T-cell (primary cell): Measurements from ENCODE around the gene PI4KB. TPM values are rescaled to one million over a fixed set of nuclear protein-coding genes. Genes with fewer than 3 reads are reported as not detected.

Source experiments
- ATAC-seq, 4 experiments: fragments of 200-7000 bp in 3 of 4; fragments of 150-1000 bp in 1 of 4; cut with Tn5 transposase; replicated peaks in 1 of 4; 1 replicate in 3 of 4; 2 replicates in 1 of 4; pipeline ENCODE4 v1.10.0; 2021; ENCODE audit warnings: moderate library complexity in 3 of 4, mild to moderate bottlenecking in 2 of 4, moderate number of reproducible peaks in 1 of 4
- CTCF ChIA-PET, 2 donors: fragments of 300-600 bp; sonication (Branson Sonifier 250); formaldehyde crosslinking; loops; one replicate each; lab custom pipeline; 2022; ENCODE audit warnings: antibody characterized with exemption in 2 of 2; lab: Charles Lee
- POLR2A ChIA-PET, 2 donors: fragments of 300-600 bp; sonication (Branson Sonifier 250); formaldehyde crosslinking; loops; one replicate each; lab custom pipeline; 2022; ENCODE audit warnings: antibody characterized with exemption in 2 of 2; lab: Charles Lee
- DNase-seq, 35 experiments: peaks; one replicate each; pipeline versions ENCODE4 v3.0.0 to v3.0.0-alpha.2; 2013 to 2023
- H3K27ac ChIP-seq: one replicate; pipeline ENCODE4 v1.5.1; 2013; ENCODE audit warnings: low read length
- H3K27me3 ChIP-seq, 2 experiments: replicated peaks in 1 of 2; 1 replicate in 1 of 2; 2 replicates in 1 of 2; pipeline versions ENCODE4 v1.6.1 to v1.7.0; 2013; ENCODE audit warnings: low read length in 1 of 2, mixed read lengths in 1 of 2; ENCODE audit not compliant: control insufficient read depth in 2 of 2, insufficient read depth in 2 of 2; ENCODE audit errors: extremely low read depth in 1 of 2
- H3K36me3 ChIP-seq, 2 donors: 1 replicate in 1 of 2; 2 replicates in 1 of 2; pipeline versions ENCODE4 v1.6.1 to v1.7.0; 2013; ENCODE audit warnings: low read length in 1 of 2; ENCODE audit not compliant: control insufficient read depth in 2 of 2, insufficient read depth in 1 of 2; ENCODE audit errors: extremely low read depth in 1 of 2
- H3K4me1 ChIP-seq, 2 experiments: 1 replicate in 1 of 2; 2 replicates in 1 of 2; pipeline versions ENCODE4 v1.6.1 to v1.7.0; 2013; ENCODE audit warnings: low read length in 2 of 2, mixed read lengths in 1 of 2; ENCODE audit not compliant: insufficient read depth in 2 of 2, control insufficient read depth in 1 of 2; ENCODE audit errors: extremely low read depth in 1 of 2
- H3K4me3 ChIP-seq, 2 donors: 1 replicate in 1 of 2; 2 replicates in 1 of 2; pipeline versions ENCODE4 v1.5.1 to v1.7.0; 2013; ENCODE audit warnings: mild to moderate bottlenecking in 2 of 2, low read length in 1 of 2, moderate library complexity in 1 of 2; ENCODE audit not compliant: control insufficient read depth in 1 of 2; ENCODE audit errors: extremely low read depth in 1 of 2
- H3K9me3 ChIP-seq: 2 replicates; pipeline ENCODE4 v1.7.0; 2013
- H3K27ac Mint-ChIP-seq, 2 donors: one replicate each; pipeline ENCODE4 v1.8.0; 2020 to 2021; ENCODE audit warnings: mild to moderate bottlenecking in 2 of 2, mixed read lengths in 2 of 2
- H3K27me3 Mint-ChIP-seq, 2 donors: one replicate each; pipeline ENCODE4 v1.8.0; 2021 to 2022; ENCODE audit warnings: mixed read lengths in 2 of 2
- H3K36me3 Mint-ChIP-seq: one replicate; pipeline ENCODE4 v1.8.0; 2021; ENCODE audit warnings: mixed read lengths
- H3K4me1 Mint-ChIP-seq, 3 donors: one replicate each; pipeline ENCODE4 v1.8.0; 2020 to 2022; ENCODE audit warnings: mixed read lengths in 3 of 3, mild to moderate bottlenecking in 1 of 3
- H3K4me3 Mint-ChIP-seq, 3 donors: one replicate each; pipeline ENCODE4 v1.8.0; 2020 to 2022; ENCODE audit warnings: mild to moderate bottlenecking in 3 of 3, mixed read lengths in 3 of 3, moderate library complexity in 3 of 3
- H3K9me3 Mint-ChIP-seq, 3 donors: one replicate each; pipeline ENCODE4 v1.8.0; 2020 to 2022; ENCODE audit warnings: mixed read lengths in 3 of 3
- WGBS: methylation state at CpG from one replicate; pipeline ENCODE4 v1.1.5; 2013; ENCODE audit warnings: missing lambda C conversion rate; ENCODE audit not compliant: insufficient coverage; 5-methylcytosine and 5-hydroxymethylcytosine counted together
- total RNA-seq, 35 experiments: library from RNA in 6 of 35; stranded (reverse) in 6 of 35; fragments of 120-200 nt in 1 of 35; gene quantifications; one replicate each; pipeline versions ENCODE4 v1.2.1 to v1.2.4 and lab custom pipeline; 2013 to 2026

Gene PI4KB
- total RNA-seq, 5 donors from 2014 or later (not counting 1 experiment from before 2014, with no cell fraction given), result 64.9 to 96.9 (median 75.4) TPM

- H3K27me3 Mint-ChIP-seq, result no peaks in the 10 kb centered on the region
- H3K27me3 ChIP-seq, result no peaks in the 10 kb centered on the region
- WGBS, result 81% methylated on average over 10 of the region's 16 CpGs
- CTCF ChIA-PET, result interaction anchor here (0.6 to 1.9 kb wide), 19 partner anchors 9 to 736 kb away, joined by 3 to 19 read pairs (median 4); partner anchors contain the start of genes TNFAIP8L2 (in 1 of the 2), VPS72 (in 1 of the 2) and ZNF687 (in 1 of the 2)
- H3K9me3 Mint-ChIP-seq, result no peaks in the 10 kb centered on the region
- H3K4me1 Mint-ChIP-seq, result peaks cover 17 to 23% (median 21%) of the 10 kb centered on the region in 3 donors
- no peaks in the 10 kb centered on the region for H3K9me3 ChIP-seq
- no peak overlapping the region for H3K4me3 ChIP-seq
- peaks cover 6 to 23% of the 10 kb centered on the region in 2 experiments for H3K4me1 ChIP-seq
- no peak overlapping the region for H3K27ac ChIP-seq
- peaks cover 17% of the 10 kb centered on the region for H3K36me3 Mint-ChIP-seq
- POLR2A ChIA-PET, result interaction anchor here (0.6 to 1.0 kb wide), 7 partner anchors 16 to 1018 kb away, joined by 3 to 5 read pairs (median 3); no protein-coding TSS in a partner anchor
- H3K27ac Mint-ChIP-seq, result no peak overlapping the region
- H3K36me3 ChIP-seq, result peaks cover 4 to 24% of the 10 kb centered on the region in 2 donors
- peak; percentile 44 to 64 (median 54) for ATAC-seq
- H3K4me3 Mint-ChIP-seq, result no peak overlapping the region
- DNase-seq, result peak; percentile 7 to 83 (median 59)
These were observed 75.4 kb downstream of the PI4KB start for GRCh38 chr1:151251656-151252470.

GRCh38 chr1:151246786-151247185 is 80.4 kb downstream of the PI4KB start:
- ChIA-PET CTCF (interaction anchor here in 1 of 2 donors (0.5 kb wide), 1 partner anchor 147 kb away, joined by 3 read pairs; no protein-coding TSS in a partner anchor), POLR2A (interaction anchor here in 1 of 2 donors (0.6 kb wide), 2 partner anchors 20 to 54 kb away, joined by 3 read pairs; no protein-coding TSS in a partner anchor)
- Mint-ChIP-seq H3K27me3 (no peaks in the 10 kb centered on the region), H3K27ac (no peak overlapping the region), H3K36me3 (peaks cover 55% of the 10 kb centered on the region), H3K4me1 (peaks cover 0 to 2% (median 2%) of the 10 kb centered on the region in 3 donors), H3K4me3 (no peak overlapping the region), H3K9me3 (no peaks in the 10 kb centered on the region)
- H3K4me3 ChIP-seq, result no peak overlapping the region
- H3K9me3 ChIP-seq, result no peaks in the 10 kb centered on the region
- 80% methylated on average over 1 of the region's 2 CpGs for WGBS
- peaks cover 9 to 68% of the 10 kb centered on the region in 2 donors for H3K36me3 ChIP-seq
- H3K4me1 ChIP-seq, result no peaks in the 10 kb centered on the region
- ATAC-seq (no peak), DNase-seq (no peak)
- no peaks in the 10 kb centered on the region for H3K27me3 ChIP-seq
- no peak overlapping the region for H3K27ac ChIP-seq

GRCh38 chr1:151243683-151244216 is 83.5 kb downstream of the PI4KB start:
- 100% methylated on average over 1 of the region's 5 CpGs for WGBS
- H3K4me3 Mint-ChIP-seq, result no peak overlapping the region
- H3K9me3 ChIP-seq, result no peaks in the 10 kb centered on the region
- H3K4me3 ChIP-seq, result no peak overlapping the region
- H3K36me3 ChIP-seq, result peaks cover 12 to 87% of the 10 kb centered on the region in 2 donors
- ATAC-seq (no peak), DNase-seq (no peak)
- POLR2A ChIA-PET, result no interaction called here
- H3K4me1 Mint-ChIP-seq, result no peaks in the 10 kb centered on the region
- no peak overlapping the region for H3K27ac ChIP-seq
- no peaks in the 10 kb centered on the region for H3K27me3 ChIP-seq
- CTCF ChIA-PET, result no interaction called here
- H3K27me3 Mint-ChIP-seq, result no peaks in the 10 kb centered on the region
- peaks cover 58% of the 10 kb centered on the region for H3K36me3 Mint-ChIP-seq
- no peak overlapping the region for H3K27ac Mint-ChIP-seq
- no peaks in the 10 kb centered on the region for H3K9me3 Mint-ChIP-seq
- H3K4me1 ChIP-seq, result no peaks in the 10 kb centered on the region

GRCh38 chr1:151242442-151242841 is 84.8 kb downstream of the PI4KB start:
- Histone ChIP-seq H3K4me1 (no peaks in the 10 kb centered on the region), H3K27me3 (no peaks in the 10 kb centered on the region), H3K36me3 (peaks cover 9 to 87% of the 10 kb centered on the region in 2 donors), H3K4me3 (no peak overlapping the region), H3K27ac (no peak overlapping the region), H3K9me3 (no peaks in the 10 kb centered on the region)
- H3K9me3 Mint-ChIP-seq, result no peaks in the 10 kb centered on the region
- ChIA-PET CTCF (no interaction called here), POLR2A (no interaction called here)
- ATAC-seq, result no peak
- no peaks in the 10 kb centered on the region for H3K4me1 Mint-ChIP-seq
- no peak for DNase-seq
- H3K4me3 Mint-ChIP-seq, result no peak overlapping the region
- no peaks in the 10 kb centered on the region for H3K27me3 Mint-ChIP-seq
- WGBS, result 78% methylated on average over 2 of the region's 2 CpGs
- H3K27ac Mint-ChIP-seq, result peak overlapping the region in 1 of 2 donors; percentile 30
- peaks cover 58% of the 10 kb centered on the region for H3K36me3 Mint-ChIP-seq

Other genes with a start within 250 kb of the PI4KB start
- 10 to 100 TPM in 1 of 5 donors, 1 to 10 TPM in 4; 2.5 to 11.5 (median 8.5) TPM for gene SEMA6C, start 180.8 kb downstream of the PI4KB start, total RNA-seq
- 10 to 100 TPM in 3 of 5 donors, 1 to 10 TPM in 2; 3.7 to 41.2 (median 38.8) TPM for gene TNFAIP8L2, start 170.8 kb downstream of the PI4KB start, total RNA-seq
- gene LYSMD1, start 161.5 kb downstream of the PI4KB start, total RNA-seq, result 1 to 10 TPM in 3 of 5 donors, under 1 TPM in 2; 0.68 to 3.2 (median 2.3) TPM
- 10 to 100 TPM; 35.4 to 60.4 (median 52.4) TPM for gene SCNM1, start 161.3 kb downstream of the PI4KB start, total RNA-seq
- gene TMOD4, start 151.4 kb downstream of the PI4KB start, total RNA-seq, result 1 to 10 TPM; 1.9 to 6.2 (median 5.3) TPM
- gene VPS72, start 137.2 kb downstream of the PI4KB start, total RNA-seq, result 10 to 100 TPM; 50.2 to 84.5 (median 58.9) TPM
- gene PIP5K1A, start 128.9 kb downstream of the PI4KB start, total RNA-seq, result 10 to 100 TPM; 39.2 to 52.7 (median 48.0) TPM
- gene PSMD4, start 72.7 kb downstream of the PI4KB start, total RNA-seq, result 100 to 1,000 TPM in 3 of 5 donors, 10 to 100 TPM in 2; 68.1 to 150 (median 133) TPM
- gene ZNF687, start 45.1 kb downstream of the PI4KB start, total RNA-seq, result 10 to 100 TPM; 27.7 to 44.2 (median 40.5) TPM
- gene RFX5, start 19.8 kb upstream of the PI4KB start, total RNA-seq, result 10 to 100 TPM; 50.3 to 79.8 (median 70.2) TPM
- 1 to 10 TPM in 1 of 5 donors, under 1 TPM in 2, not detected in 2; 0.72 to 1.2 (median 0.93) TPM for gene SELENBP1, start 45.3 kb upstream of the PI4KB start, total RNA-seq
- 100 to 1,000 TPM; 221 to 283 (median 232) TPM for gene PSMB4, start 72.2 kb upstream of the PI4KB start, total RNA-seq
- 100 to 1,000 TPM in 2 of 5 donors, 10 to 100 TPM in 3; 93.8 to 133 (median 96.7) TPM for gene POGZ, start 132.1 kb upstream of the PI4KB start, total RNA-seq
- 1 to 10 TPM in 1 of 5 donors, under 1 TPM in 4; 0.37 to 1.3 (median 0.59) TPM for gene CGN, start 184.0 kb upstream of the PI4KB start, total RNA-seq
- 1 to 10 TPM; 2.8 to 5.5 (median 4.3) TPM for gene TUFT1, start 212.9 kb upstream of the PI4KB start, total RNA-seq